Measurements from ENCODE around the gene F2RL3.

DNA sequence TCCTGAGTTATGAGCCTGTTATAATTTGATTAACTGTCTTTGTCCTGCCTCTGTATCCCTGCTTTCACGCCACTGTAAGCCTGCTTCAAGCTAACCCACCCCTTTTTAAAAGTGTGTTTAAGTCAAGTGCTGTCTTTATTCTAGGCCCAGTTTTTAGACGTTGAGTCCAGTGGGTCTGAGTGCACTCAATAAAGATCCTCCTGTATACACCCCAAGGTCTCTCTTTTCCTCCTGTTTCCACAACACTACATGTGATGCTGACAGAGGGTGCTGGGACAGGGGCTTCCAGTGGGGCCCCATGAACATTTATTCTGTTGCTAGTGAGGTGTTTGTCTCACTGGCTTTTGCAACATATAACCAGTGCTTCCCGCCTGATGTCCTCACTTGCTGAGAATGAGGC lies 6.7 kb upstream of the F2RL3 start:
- TF ChIP-seq PATZ1 (CRISPR knock-in tag; IDR thresholded peaks at IDR 0.05; ENCODE audit: borderline replicate concordance) (no peak), SNAI2 (CRISPR knock-in tag; IDR thresholded peaks at IDR 0.05) (no peak), PPARA (CRISPR knock-in tag; IDR thresholded peaks at IDR 0.05; ENCODE audit: borderline replicate concordance) (no peak), ZFP3 (CRISPR knock-in tag; IDR thresholded peaks at IDR 0.05) (no peak), ZFP30 (CRISPR knock-in tag; IDR thresholded peaks at IDR 0.05) (no peak), ZNF8 (CRISPR knock-in tag; IDR thresholded peaks at IDR 0.05) (no peak)

Data from SK-N-SH treated with all-trans-retinoic acid at 6 μM for 48 hours (cell line).